Nephron (organoid): ENCODE results near the gene SEMA3C.

Experiments
- H3K27ac Mint-ChIP-seq, 3 experiments: 2 replicates each; pipeline ENCODE4 v1.8.0; 2020; ENCODE audit warnings: mixed read lengths in 3 of 3, mild to moderate bottlenecking in 2 of 3, moderate library complexity in 1 of 3
- H3K27me3 Mint-ChIP-seq: 2 replicates; pipeline ENCODE4 v1.8.0; 2021; ENCODE audit warnings: low read depth, mild to moderate bottlenecking, moderate library complexity, mixed read lengths
- H3K36me3 Mint-ChIP-seq: 2 replicates; pipeline ENCODE4 v1.8.0; 2020; ENCODE audit warnings: low read depth, mixed read lengths
- H3K4me1 Mint-ChIP-seq: 2 replicates; pipeline ENCODE4 v1.8.0; 2020; ENCODE audit warnings: mixed read lengths
- H3K4me3 Mint-ChIP-seq, 3 experiments: 2 replicates each; pipeline ENCODE4 v1.8.0; 2020; ENCODE audit warnings: mild to moderate bottlenecking in 3 of 3, mixed read lengths in 3 of 3, moderate library complexity in 2 of 3
- H3K9me3 Mint-ChIP-seq: 2 replicates; pipeline ENCODE4 v1.8.0; 2020; ENCODE audit warnings: mixed read lengths
- CTCF ChIP-seq, 3 experiments: fragments of 200-600 bp; sonication (generic); IDR thresholded peaks; one replicate each; pipeline ENCODE4 v1.5.0; 2021; ENCODE audit warnings: antibody characterized with exemption in 3 of 3; ENCODE audit not compliant: unreplicated experiment in 3 of 3

Gene SEMA3C

DNA sequence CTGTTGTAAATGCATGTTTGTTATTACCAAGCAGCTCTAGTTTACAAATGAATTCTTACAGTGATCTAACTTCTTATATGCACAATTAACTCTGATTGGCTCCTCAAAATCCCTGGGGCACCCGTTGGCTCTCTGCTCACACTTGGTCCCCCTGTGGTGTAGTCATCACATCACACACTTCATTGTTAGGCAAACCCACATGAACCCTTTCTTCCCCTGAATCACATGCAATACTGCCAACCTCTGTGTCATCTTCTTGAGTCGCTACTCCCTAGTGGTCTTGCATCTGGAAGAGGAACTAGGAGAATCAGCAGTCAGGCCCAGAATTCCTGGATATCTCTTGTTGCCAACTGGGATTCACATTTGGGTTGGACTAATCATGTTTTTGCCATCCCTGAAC, 207.3 kb downstream of the SEMA3C start:
- TF ChIP-seq CTCF (IDR thresholded peaks at IDR 0.05; ENCODE audit: unreplicated experiment in 3 of 3), result no peak
- Mint-ChIP-seq H3K36me3 (peaks cover 4% of the 10 kb centered on the region), H3K4me3 (no peak overlapping the region), H3K27me3 (no peaks in the 10 kb centered on the region), H3K27ac (no peak overlapping the region), H3K9me3 (peaks cover 4% of the 10 kb centered on the region), H3K4me1 (no peaks in the 10 kb centered on the region)

- Mint-ChIP-seq H3K4me1 (no peaks in the 10 kb centered on the region), H3K4me3 (no peak overlapping the region), H3K27me3 (no peaks in the 10 kb centered on the region), H3K9me3 (peaks cover 4% of the 10 kb centered on the region), H3K36me3 (peaks cover 4% of the 10 kb centered on the region), H3K27ac (no peak overlapping the region)
- no peak for TF ChIP-seq CTCF (IDR thresholded peaks at IDR 0.05; ENCODE audit: unreplicated experiment in 3 of 3)
These were observed 210.7 kb downstream of the SEMA3C start for GRCh38 chr7:80708123-80708522.

DNA sequence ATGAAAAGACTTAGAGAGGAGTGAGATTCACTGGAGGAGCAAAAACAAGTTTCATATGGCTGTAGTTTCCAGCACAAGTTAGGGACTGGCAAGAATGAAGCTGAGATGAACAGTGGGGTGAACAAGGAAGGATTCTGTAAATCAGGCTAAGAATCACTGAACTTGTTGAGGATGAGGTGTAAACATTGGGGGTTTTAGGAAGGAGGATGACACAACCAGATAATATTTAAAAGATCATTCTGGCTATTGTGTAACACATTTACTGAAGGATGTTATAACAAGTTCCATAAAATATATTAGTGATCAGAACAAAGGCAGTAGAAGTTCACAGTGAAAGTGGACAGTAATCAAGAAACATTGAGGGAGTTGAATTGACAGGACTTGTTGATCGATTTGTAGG, 211.5 kb downstream of the SEMA3C start:
- no peak overlapping the region for H3K27ac Mint-ChIP-seq
- no peaks in the 10 kb centered on the region for H3K9me3 Mint-ChIP-seq
- no peak overlapping the region for H3K4me3 Mint-ChIP-seq
- H3K36me3 Mint-ChIP-seq, result no peaks in the 10 kb centered on the region
- no peaks in the 10 kb centered on the region for H3K4me1 Mint-ChIP-seq
- H3K27me3 Mint-ChIP-seq, result no peaks in the 10 kb centered on the region
- TF ChIP-seq CTCF (IDR thresholded peaks at IDR 0.05; ENCODE audit: unreplicated experiment in 3 of 3), result no peak

DNA sequence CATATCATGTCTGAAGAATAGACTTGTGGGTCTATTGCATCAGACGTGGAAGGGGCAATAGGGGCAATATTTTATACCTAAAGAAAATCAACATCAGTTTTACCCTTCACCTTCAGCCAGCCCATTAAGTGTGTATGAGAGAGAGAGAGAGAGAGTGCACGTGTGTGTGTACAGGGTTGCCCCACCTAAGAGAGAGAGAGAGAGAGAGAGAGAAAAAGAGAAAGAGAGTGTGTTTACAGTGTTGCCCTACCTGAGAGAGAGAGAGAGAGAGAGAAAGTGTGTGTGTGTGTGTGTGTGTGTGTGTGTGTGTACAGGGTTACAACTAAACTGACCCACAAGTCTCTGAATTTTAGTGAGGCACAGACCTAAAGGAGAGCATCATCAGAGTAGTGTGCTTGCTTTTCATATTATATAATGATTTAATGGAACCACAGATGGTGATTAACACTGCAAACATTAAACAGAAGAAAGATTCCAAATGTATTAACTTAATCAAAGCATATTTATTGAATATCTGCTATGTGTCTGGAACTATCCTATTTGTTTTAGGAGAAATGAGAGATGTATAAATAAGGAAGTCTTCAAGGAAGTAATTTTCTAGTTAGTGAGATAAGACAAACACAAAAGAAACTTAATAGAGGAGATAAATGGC, 213.6 kb downstream of the SEMA3C start:
- H3K4me1 Mint-ChIP-seq, result no peaks in the 10 kb centered on the region

DNA sequence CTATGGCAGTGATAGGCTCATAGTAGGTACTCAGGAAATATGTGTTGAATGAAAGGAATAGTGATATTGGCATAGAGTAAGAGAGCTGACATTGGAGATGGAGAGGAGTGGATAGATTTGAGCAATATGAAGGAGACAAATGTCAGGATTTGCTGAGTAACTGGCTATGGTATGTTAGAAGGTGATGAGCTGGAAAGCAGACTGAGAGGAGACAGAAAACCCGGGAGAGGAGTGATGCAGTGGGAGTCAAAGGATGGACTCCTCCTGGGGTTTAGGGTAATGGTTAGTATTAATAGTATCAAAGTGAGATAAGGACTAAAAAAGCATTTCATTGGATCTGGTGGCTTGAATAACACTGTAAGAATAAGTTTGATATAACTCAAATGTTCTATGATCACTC, 215.6 kb downstream of the SEMA3C start:
- Mint-ChIP-seq H3K36me3 (no peaks in the 10 kb centered on the region), H3K9me3 (no peaks in the 10 kb centered on the region), H3K27me3 (no peaks in the 10 kb centered on the region), H3K4me1 (peaks cover 11% of the 10 kb centered on the region), H3K4me3 (no peak overlapping the region), H3K27ac (no peak overlapping the region)
- TF ChIP-seq CTCF (IDR thresholded peaks at IDR 0.05; ENCODE audit: unreplicated experiment in 3 of 3), result no peak

More for the DNA sequence above, 213.6 kb downstream of the SEMA3C start:
- Mint-ChIP-seq H3K9me3 (no peaks in the 10 kb centered on the region), H3K27ac (no peak overlapping the region), H3K4me3 (no peak overlapping the region), H3K27me3 (no peaks in the 10 kb centered on the region), H3K36me3 (no peaks in the 10 kb centered on the region)
- no peak for TF ChIP-seq CTCF (IDR thresholded peaks at IDR 0.05; ENCODE audit: unreplicated experiment in 3 of 3)

- Mint-ChIP-seq H3K4me3 (no peak overlapping the region), H3K9me3 (no peaks in the 10 kb centered on the region), H3K4me1 (peaks cover 11% of the 10 kb centered on the region), H3K27me3 (peaks cover 4% of the 10 kb centered on the region), H3K27ac (peak overlapping the region in 1 of 3 experiments; percentile 22), H3K36me3 (no peaks in the 10 kb centered on the region)
- TF ChIP-seq CTCF (IDR thresholded peaks at IDR 0.05; ENCODE audit: unreplicated experiment in 3 of 3), result no peak
These were observed 219.1 kb downstream of the SEMA3C start for GRCh38 chr7:80699721-80700256.
